Transverse colon (tissue), 4 donors: ENCODE measurements around the gene VSIG8. TPM values are rescaled to one million over a fixed set of nuclear protein-coding genes. Genes with fewer than 3 reads are reported as not detected.

Experiments
- DNase-seq: peaks from one replicate; pipeline ENCODE4 v3.0.0-alpha.2; 2019
- H3K27ac ChIP-seq, 4 donors: fragments of 200-600 bp; sonication (generic); 2 replicates each; pipeline ENCODE4 v1.5.1; 2016 to 2018; ENCODE audit warnings: inconsistent platforms in 4 of 4
- H3K27me3 ChIP-seq: fragments of 200-600 bp; sonication (generic); 2 replicates; pipeline ENCODE4 v1.5.1; 2017; ENCODE audit warnings: inconsistent platforms
- H3K36me3 ChIP-seq, 4 donors: fragments of 200-600 bp; sonication (generic); 2 replicates each; pipeline ENCODE4 v1.5.1; 2017 to 2019; ENCODE audit warnings: inconsistent platforms in 4 of 4
- H3K4me1 ChIP-seq, 4 donors: fragments of 200-600 bp; sonication (generic); 2 replicates each; pipeline ENCODE4 v1.5.1; 2017 to 2020; ENCODE audit warnings: inconsistent platforms in 4 of 4
- H3K4me3 ChIP-seq, 4 donors: fragments of 200-600 bp; sonication (generic); 1 replicate in 1 of 4; 2 replicates in 3 of 4; pipeline versions ENCODE4 v1.5.1 to v1.6.1; 2017 to 2019; ENCODE audit warnings: inconsistent platforms in 4 of 4
- H3K9me3 ChIP-seq, 2 donors: fragments of 200-600 bp; sonication (generic); 2 replicates each; pipeline ENCODE4 v1.5.1; 2017 to 2019; ENCODE audit warnings: inconsistent platforms in 2 of 2
- CTCF ChIP-seq, 5 experiments: fragments of 200-600 bp in 3 of 5; fragments of 450-650 bp in 2 of 5; sonication (generic) in 3 of 5; IDR thresholded peaks; 1 replicate in 2 of 5; 2 replicates in 3 of 5; pipeline ENCODE4 v1.5.1; 2016 to 2017; ENCODE audit warnings: antibody characterized with exemption in 5 of 5, inconsistent platforms in 3 of 5, mild to moderate bottlenecking in 2 of 5, moderate library complexity in 1 of 5
- EP300 ChIP-seq: sonication (generic); formaldehyde crosslinking; IDR thresholded peaks from one replicate; pipeline ENCODE4 v1.6.1; 2017; ENCODE audit warnings: antibody characterized with exemption, low read depth
- POLR2A ChIP-seq: fragments of 450-650 bp; IDR thresholded peaks from one replicate; pipeline ENCODE4 v1.6.1; 2016; ENCODE audit warnings: antibody characterized with exemption, mild to moderate bottlenecking, moderate library complexity
- POLR2AphosphoS5 ChIP-seq, 3 donors: sonication (generic); formaldehyde crosslinking; IDR thresholded peaks; one replicate each; pipeline ENCODE4 v1.6.1; 2016; ENCODE audit warnings: antibody characterized with exemption in 3 of 3
- WGBS, 2 donors: methylation state at CpG; one replicate each; pipeline ENCODE4 v1.1.5; 2018; ENCODE audit warnings: low coverage in 1 of 2; 5-methylcytosine and 5-hydroxymethylcytosine counted together
- in situ Hi-C, 4 donors: fragments of 200-750 bp; cut with MboI; loops; one replicate each; pipeline versions ENCODE4 v1.15.0 to v1.15.1; 2017; ENCODE audit warnings: low sequenced_read_pairs in 3 of 4, low pct_ligation_motif_present in 1 of 4, low pct_unique_long_range_greater_than_20kb in 1 of 4
- intact Hi-C: fragments of 100-400 bp; cut with DNase I; formaldehyde crosslinking; loops from one replicate; pipeline ENCODE4 v1.15.1; 2023; ENCODE audit warnings: low total_unique reads
- total RNA-seq, 4 donors: library from RNA; depleted of rRNA; stranded (reverse); fragments of >200 nt; gene quantifications; one replicate each; pipeline ENCODE4 v1.1.0, GENCODE V29; 2016

VSIG8 gene
- total RNA-seq, 4 donors from 2014 or later, result not detected

DNA sequence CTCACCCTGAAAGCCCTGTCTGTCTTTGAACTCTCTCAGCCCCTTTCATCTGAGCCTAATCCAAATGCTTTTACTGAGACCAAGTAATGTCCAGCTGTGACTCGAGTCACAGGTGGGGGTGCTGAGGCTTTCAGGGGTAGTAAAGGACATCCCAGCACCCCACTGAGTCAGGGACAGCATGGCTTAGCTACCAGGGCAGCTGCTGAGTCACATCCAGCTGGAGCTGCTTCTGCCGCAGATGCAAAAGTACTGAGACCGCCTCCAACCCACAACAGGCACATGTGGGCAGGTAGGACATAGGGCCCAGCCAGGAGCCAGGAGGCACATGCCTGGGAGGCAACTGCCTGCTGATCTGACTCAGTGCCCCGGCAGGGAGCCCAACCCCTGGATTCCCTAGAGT lies 6.7 kb upstream of the VSIG8 start:
- intact Hi-C loops, result no loop called here
- no peak for TF ChIP-seq EP300
- TF ChIP-seq POLR2A, result no peak
- no peak for TF ChIP-seq CTCF (IDR thresholded peaks at IDR 0.05)
- no peak for TF ChIP-seq POLR2AphosphoS5 (IDR thresholded peaks at IDR 0.05)
- peak; percentile 45 for DNase-seq
- Histone ChIP-seq H3K36me3 (no peaks in the 10 kb centered on the region), H3K4me1 (peaks cover 9 to 25% (median 17%) of the 10 kb centered on the region in 4 donors), H3K27me3 (peaks cover 8% of the 10 kb centered on the region), H3K4me3 (no peak overlapping the region), H3K9me3 (no peaks in the 10 kb centered on the region), H3K27ac (peak overlapping the region in 1 of 4 donors; percentile 79)
- WGBS, 2 donors, result 58% methylated on average over 4 of the region's 4 CpGs; no CpG with 5 or more reads in 1 of the 2 donors
- in situ Hi-C loops, result no loop called here

GRCh38 chr1:159868766-159869165 lies 6.3 kb upstream of the VSIG8 start:
- in situ Hi-C loops, result no loop called here
- H3K36me3 ChIP-seq, result no peaks in the 10 kb centered on the region
- no peaks in the 10 kb centered on the region for H3K9me3 ChIP-seq
- H3K4me3 ChIP-seq, result no peak overlapping the region
- intact Hi-C loops, result no loop called here
- peaks cover 9 to 25% (median 17%) of the 10 kb centered on the region in 4 donors for H3K4me1 ChIP-seq
- H3K27ac ChIP-seq, result peak overlapping the region; percentile 71 to 83 (median 76)
- DNase-seq, result no peak
- TF ChIP-seq POLR2AphosphoS5 (IDR thresholded peaks at IDR 0.05) (no peak), EP300 (no peak), POLR2A (no peak), CTCF (IDR thresholded peaks at IDR 0.05) (no peak)
- peaks cover 8% of the 10 kb centered on the region for H3K27me3 ChIP-seq
- WGBS, 2 donors, result 58% methylated on average over 3 of the region's 3 CpGs; no CpG with 5 or more reads in 1 of the 2 donors

- TF ChIP-seq POLR2A (no peak), POLR2AphosphoS5 (IDR thresholded peaks at IDR 0.05) (peak in 2 of 3 donors; percentile 58 to 63)
- H3K36me3 ChIP-seq, result no peaks in the 10 kb centered on the region
- 18% methylated on average over 9 of the region's 9 CpGs; no CpG with 5 or more reads in 1 of the 2 donors for WGBS, 2 donors
- H3K4me3 ChIP-seq, result no peak overlapping the region
- peaks cover 9 to 25% (median 17%) of the 10 kb centered on the region in 4 donors for H3K4me1 ChIP-seq
- peak; percentile 87 for DNase-seq
- in situ Hi-C loops (no loop called here), intact Hi-C loops (no loop called here)
- H3K9me3 ChIP-seq, result no peaks in the 10 kb centered on the region
- H3K27ac ChIP-seq, result peak overlapping the region; percentile 71 to 83 (median 76)
- H3K27me3 ChIP-seq, result peaks cover 8% of the 10 kb centered on the region
These were observed 5.2 kb upstream of the VSIG8 start for GRCh38 chr1:159867664-159868026.

- Histone ChIP-seq H3K4me1 (peaks cover 9 to 25% (median 17%) of the 10 kb centered on the region in 4 donors), H3K27me3 (peaks cover 8% of the 10 kb centered on the region), H3K36me3 (no peaks in the 10 kb centered on the region), H3K27ac (peak overlapping the region; percentile 71 to 83 (median 76)), H3K9me3 (no peaks in the 10 kb centered on the region), H3K4me3 (no peak overlapping the region)
- in situ Hi-C loops, result no loop called here
- 65 to 91% methylated on average over 4 to 14 of the region's 14 CpGs for WGBS, 2 donors
- DNase-seq, result peak; percentile 23
- TF ChIP-seq POLR2AphosphoS5 (IDR thresholded peaks at IDR 0.05) (no peak), EP300 (no peak)
- intact Hi-C loops, result no loop called here
These were observed 4.6 kb upstream of the VSIG8 start for GRCh38 chr1:159866905-159867663.

DNA sequence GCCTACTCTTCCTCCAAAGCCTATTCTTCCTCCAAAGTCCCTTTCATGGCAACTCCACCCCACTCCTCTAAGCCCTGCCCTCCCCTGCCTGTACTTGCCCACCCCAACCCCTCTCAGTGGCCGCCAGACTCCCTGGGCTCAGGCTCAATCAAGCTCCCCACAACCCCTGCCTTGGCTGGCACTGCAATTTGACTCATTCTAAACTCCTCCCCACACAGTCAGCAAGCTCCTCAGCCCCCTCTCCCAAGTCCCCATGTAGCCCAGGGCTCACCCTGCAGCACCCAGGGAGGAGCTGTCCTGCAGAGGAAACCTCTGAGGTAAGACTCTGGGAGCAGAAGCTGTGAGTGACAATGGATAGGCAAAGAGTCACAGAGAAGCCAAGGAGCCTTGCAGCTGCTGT lies 3.6 kb upstream of the VSIG8 start:
- WGBS, 2 donors, result 91% methylated on average over 1 of the region's 1 CpG; no CpG with 5 or more reads in 1 of the 2 donors
- intact Hi-C loops, result no loop called here

More for the DNA sequence above, 3.6 kb upstream of the VSIG8 start:
- TF ChIP-seq POLR2A, result no peak
- TF ChIP-seq EP300, result no peak
- TF ChIP-seq CTCF (IDR thresholded peaks at IDR 0.05), result no peak
- no peak for DNase-seq
- Histone ChIP-seq H3K4me3 (no peak overlapping the region), H3K27me3 (no peaks in the 10 kb centered on the region), H3K4me1 (peaks cover 9 to 25% (median 17%) of the 10 kb centered on the region in 4 donors), H3K36me3 (no peaks in the 10 kb centered on the region), H3K9me3 (no peaks in the 10 kb centered on the region), H3K27ac (no peak overlapping the region)
- in situ Hi-C loops, result no loop called here
